HCEC 1CT (cell line): Measurements from ENCODE around the gene CAB39L.

Source experiments
- DNase-seq: peaks from one replicate; pipeline ENCODE4 v3.0.0-alpha.2; 2017

Gene CAB39L

GRCh38 chr13:49271264-49271663 is 172.6 kb downstream of the CAB39L start:
- no peak for DNase-seq

- peak; percentile 64 for DNase-seq
These were observed 178.0 kb downstream of the CAB39L start for GRCh38 chr13:49265822-49266221.

- no peak for DNase-seq
These were observed 181.2 kb downstream of the CAB39L start for GRCh38 chr13:49262634-49263033.

GRCh38 chr13:49259586-49259985 is 184.3 kb downstream of the CAB39L start:
- DNase-seq: no peak
